ENCODE measurements around the gene SPATA31E1.
"Not testable (repeated sequence)": the region's sequence is repeated elsewhere in the genome, so short reads cannot be mapped to it uniquely, and the experiment has no call there.

The SPATA31E1 gene

DNA sequence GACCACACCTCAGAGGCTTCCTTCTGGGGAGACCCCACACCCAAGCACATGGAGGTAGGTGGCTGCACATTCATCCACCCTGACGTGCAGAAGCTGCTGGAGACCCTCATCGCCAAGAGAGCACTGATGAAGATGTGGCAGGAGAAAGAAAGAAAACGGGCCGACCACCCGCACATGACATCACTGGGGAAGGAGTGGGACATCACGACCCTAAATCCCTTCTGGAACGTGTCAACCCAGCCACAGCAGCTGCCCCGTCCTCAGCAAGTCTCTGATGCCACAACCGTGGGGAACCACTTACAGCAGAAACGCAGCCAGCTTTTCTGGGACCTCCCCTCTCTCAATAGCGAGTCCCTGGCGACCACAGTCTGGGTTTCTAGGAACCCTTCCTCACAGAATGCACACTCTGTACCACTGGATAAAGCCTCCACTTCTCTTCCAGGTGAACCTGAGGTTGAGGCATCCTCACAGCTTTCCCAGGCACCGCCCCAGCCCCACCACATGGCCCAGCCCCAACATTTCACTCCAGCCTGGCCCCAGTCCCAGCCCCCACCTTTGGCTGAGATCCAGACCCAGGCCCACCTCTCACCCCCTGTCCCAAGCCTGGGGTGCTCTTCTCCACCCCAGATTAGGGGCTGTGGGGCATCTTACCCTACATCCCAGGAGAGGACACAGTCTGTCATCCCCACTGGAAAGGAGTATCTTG is 3.0 kb downstream of the SPATA31E1 start:
- DNase-seq (ENCODE audit: low read depth, low spot score) = no peak

DNA sequence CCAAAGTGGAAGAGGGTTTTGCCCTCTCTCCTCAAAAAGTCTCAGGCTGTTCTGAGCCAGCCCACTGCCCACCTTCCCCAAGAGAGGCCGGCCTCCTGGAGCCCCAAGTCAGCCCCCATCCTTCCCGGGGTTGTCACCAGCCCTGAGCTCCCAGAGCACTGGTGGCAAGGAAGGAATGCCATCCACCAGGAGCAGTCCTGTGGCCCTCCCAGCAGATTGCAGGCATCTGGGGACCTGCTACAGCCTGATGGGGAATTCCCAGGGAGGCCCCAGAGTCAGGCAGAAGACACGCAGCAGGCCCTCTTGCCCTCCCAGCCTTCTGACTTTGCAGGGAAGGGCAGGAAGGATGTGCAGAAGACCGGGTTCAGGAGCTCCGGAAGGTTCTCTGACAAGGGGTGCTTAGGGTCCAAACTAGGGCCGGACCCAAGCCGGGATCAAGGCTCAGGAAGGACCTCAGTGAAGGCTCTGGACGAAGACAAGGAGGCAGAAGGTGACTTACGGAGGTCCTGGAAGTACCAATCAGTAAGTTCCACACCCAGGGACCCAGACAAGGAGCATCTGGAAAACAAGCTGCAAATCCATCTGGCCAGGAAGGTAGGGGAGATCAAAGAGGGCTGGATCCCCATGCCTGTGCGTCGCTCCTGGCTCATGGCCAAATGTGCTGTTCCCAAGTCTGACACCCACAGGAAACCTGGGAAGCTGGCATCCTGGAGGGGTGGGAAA is 3.7 kb downstream of the SPATA31E1 start:
- no peak for DNase-seq (ENCODE audit: low read depth, low spot score)

DNA sequence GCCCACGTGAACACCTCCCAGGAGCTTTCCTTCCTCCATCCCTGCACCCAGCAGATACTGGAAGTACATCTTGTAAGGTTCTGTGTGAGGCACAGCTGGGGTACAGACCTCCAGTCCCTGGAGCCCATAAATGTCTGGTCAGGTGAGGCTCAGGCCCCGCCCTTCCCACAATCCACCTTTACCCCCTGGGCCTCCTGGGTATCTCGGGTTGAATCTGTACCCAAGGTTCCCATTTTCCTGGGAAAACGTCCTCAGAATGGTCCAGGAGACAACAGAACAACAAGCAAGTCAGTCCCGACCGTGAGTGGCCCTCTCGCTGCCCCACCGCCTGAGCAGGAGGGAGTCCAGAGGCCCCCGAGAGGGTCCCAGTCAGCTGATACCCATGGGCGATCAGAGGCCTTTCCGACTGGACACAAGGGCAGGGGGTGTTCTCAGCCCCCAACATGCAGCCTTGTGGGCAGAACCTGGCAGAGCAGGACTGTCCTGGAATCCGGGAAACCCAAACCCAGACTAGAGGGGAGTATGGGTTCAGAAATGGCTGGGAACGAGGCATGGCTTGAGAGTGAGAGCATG is 4.3 kb downstream of the SPATA31E1 start:
- DNase-seq (ENCODE audit: low read depth, low spot score) = no peak

DNA sequence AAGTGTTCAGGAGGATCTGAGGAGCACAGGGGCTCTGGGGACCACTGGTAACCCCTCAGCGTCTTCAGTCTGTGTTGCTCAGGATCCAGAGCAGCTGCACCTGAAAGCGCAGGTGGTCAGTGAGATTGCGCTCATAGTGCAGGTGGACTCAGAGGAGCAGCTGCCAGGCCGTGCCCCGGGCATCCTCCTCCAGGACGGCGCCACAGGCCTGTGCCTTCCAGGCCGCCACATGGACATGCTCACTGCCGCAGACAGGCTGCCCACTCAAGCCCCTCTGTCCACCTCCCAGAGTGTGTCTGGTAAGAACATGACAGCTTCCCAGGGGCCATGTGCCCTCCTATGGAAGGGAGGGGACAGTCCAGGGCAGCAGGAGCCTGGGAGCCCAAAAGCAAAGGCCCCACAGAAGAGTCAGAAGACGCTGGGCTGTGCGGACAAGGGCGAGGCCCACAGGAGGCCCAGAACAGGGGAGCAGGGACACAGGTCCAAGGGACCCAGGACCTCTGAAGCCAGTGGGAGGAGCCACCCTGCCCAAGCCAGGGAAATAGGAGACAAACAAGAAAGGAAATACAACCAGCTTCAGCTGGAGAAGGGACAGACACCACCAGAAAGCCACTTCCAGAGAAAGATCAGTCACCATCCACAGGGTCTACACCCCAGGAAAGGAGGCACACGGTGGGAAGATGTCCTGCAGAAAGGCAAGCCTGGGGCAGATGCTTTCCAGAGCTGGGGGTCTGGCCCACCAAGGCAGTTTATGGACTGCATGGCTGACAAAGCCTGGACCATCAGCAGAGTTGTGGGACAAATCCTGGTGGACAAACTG is 5.2 kb downstream of the SPATA31E1 start:
- no peak for DNase-seq (ENCODE audit: low read depth, low spot score)

DNA sequence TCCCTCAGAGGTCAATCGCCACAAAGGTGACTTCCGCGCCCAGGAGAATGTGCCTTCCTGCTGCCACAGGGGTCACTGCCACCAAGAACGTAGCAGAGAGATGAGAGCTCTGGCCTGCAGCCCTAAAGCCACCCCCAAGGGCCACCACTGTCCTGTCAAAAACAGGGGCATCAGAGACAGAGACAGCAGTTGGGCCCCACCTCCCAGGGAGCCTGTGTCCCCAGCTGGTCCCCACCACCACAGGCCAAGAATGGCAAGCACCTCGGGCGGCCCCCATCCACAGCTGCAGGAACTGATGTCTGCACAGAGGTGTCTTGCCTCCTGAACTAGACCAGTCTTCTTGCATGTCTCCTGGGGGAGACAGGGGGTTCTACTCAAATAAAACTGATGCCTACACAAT is 5.8 kb downstream of the SPATA31E1 start:
- no peak for DNase-seq (ENCODE audit: low read depth, low spot score)

DNA sequence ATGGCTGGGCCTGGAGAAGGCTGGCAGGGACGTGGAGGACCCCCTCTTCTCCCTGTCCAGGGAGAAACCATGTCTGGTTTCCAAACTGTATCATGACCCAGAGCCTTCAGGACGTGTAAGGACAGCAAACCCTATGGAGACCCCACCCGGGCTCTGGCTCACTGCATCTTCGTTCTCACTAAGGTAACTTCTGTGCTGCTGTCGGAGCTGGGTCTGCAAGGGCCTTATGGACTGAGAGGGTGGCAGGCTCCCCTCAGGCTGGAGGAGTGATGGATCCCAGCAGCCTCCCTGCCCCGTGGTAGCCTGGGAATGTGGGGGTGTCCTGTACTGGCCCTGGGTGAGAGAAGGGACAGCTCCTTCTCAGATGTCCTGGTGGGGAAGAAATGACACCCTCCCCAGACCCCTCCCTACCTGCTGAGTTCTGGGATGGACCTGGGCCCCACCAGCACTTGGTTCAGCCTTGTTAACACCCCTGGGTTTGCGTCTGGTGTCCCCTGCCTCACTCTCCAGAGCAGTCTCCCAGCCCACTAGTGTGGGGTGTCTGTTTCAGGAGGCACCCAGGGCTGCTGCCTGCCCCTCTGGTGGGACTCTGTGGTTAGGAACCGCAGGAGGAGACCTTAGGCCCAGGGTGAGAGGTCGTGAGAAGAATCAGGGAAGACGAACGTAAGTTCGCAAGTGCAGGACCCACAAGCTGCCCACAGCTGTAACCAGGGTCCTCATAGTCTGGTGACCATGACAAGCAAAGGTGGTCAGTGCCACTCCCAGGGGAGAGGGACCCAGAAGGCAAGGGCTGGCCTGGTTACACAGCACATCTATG is 6.6 kb downstream of the SPATA31E1 start:
- no peak for DNase-seq (ENCODE audit: low read depth, low spot score)

DNA sequence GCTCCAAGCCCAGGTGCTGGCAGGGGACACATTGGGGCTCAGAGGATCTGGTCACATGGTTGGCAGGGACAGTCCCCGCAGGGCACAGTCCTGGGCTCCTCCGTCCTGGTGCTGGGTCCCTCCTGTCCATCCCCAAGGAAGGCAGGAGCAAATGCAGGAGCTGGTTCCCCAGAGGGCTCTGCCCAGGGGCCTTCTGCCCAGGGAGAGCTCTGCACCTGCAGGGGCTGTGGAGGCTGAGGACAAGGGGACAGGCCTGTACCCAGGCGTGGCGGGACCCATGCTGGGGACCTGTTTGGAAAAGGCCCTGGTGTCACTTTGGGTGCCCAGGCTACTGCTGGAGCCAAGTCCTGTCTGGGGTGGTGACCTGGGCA is 7.2 kb downstream of the SPATA31E1 start:
- no peak for DNase-seq (ENCODE audit: low read depth, low spot score)

DNA sequence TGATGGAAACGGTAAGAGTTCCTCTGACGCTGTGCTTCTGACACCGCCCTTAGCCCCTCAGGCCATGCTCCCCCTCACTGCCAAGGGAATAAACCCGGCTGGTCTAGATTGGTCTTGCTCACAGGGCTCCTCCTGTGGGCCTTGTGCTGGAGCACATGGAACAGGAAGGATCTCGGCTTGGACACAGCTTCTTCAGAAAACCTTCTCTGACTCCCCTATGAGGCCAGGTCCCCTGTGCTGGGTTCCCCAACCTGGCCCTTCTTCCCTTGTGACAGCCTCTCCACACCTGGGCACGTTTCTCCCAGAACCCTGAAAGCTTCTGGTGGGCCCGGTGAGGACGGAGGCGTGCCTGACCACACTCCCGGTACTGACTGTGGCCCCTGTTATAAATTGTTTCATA is 8.2 kb downstream of the SPATA31E1 start:
- DNase-seq (ENCODE audit: low read depth, low spot score) = no peak

DNA sequence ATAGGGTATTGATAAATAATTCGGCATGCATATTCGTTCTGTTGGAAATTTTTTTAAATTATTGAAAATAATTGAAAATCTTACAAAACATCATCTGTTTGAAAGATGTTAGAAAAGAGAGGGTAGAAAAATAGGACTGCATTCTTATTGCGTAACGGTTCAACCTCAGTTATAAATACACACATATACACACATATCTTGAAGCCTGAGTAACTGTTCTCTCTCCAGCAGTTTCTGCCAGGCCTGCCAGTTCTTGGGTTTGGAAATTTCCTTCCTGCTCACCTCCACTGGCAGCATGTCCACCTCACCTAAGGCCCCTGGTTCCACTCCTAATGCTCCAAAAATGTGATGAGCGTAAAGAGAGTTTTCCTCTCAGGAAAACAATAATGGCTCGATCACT is 9.1 kb downstream of the SPATA31E1 start:
- DNase-seq (ENCODE audit: low read depth, low spot score) = no peak

DNA sequence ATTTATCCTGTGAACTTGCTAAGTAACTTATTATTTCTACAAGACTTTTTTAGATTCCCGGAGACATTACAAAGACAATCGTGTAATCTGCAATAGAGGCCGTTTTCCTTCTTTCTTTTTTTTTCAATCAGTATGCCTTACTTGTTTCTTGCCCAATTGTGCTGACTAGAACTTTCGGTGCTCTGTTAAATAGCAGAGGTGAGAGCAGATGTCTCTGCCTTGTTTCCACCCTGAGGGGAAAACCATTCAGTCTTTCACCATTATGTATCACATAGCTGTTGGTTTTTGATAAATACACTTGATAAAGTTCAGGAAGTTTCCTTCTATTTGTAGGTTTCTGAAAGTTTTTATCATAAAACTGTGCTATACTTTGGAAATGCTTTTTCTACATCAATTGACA is 10.3 kb downstream of the SPATA31E1 start:
- no peak for DNase-seq (ENCODE audit: low read depth, low spot score)

DNA sequence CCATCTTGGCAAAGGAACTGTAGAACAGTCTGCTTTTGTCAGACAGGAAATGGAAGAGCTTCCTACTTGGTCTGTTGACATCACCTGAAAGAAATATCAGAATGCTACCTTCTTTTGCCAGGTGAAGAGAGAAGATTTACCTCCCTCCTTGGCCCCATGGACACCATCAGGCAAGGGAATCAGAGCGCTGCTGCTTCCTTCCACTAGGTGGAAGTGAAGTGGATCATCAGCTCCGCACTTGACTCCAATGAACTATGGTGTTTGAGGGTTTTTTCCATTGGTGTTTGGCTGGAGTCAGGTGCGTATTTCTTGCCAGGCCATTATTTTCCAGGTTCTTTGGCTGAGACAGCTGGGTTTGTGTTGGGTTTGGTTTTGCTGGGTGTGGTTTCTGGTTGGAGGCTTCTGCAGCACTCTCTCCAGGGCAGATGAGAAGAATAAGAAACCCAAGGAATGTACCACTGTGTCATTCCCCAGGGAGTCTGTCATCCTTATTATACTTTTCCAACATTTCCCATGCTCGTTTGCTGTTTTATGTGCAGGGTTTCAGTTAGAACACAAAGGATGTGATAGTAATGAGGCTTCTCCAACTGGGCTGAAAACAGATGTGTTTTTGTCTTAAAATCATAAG is 12.4 kb downstream of the SPATA31E1 start:
- no peak for DNase-seq (ENCODE audit: low read depth, low spot score)

DNA sequence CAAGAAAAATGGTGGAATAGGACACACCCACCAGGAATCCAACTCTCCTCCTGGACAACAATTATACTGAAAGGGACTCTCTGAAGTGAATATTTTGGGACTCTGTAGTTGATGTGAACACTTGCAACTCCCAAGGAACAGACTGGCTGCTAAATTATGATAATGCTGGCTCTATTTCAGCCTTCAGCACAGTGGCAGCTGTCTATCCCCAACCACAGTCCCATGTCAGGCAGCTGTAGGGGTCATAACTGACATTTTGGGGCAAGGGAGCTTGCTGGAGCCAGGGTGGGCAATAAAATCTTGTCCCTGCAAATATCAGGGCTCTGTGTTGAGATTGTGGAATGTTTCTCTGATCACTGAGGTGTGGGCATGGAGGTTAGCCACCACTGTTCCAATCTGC is 14.2 kb downstream of the SPATA31E1 start:
- no peak for DNase-seq (ENCODE audit: low read depth, low spot score)

DNA sequence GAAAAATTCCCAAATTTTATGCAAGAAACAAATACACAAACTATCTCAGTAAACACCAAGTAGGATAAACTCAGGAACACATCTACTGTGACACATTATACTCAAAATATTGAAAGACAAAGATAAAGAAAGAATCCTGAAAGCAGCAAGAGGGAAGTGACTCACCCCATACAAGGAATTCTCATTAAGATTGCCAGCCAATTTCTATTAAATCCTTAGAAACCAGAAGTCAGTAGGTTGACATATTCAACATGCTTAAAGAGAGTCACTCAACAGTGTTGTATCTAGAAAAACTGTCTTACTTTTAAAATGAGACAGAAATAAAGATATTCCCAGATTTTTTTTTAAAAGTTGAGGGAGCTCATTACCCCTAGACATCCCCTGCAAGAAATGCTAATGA is 15.5 kb downstream of the SPATA31E1 start:
- DNase-seq (ENCODE audit: low read depth, low spot score) = no peak

DNA sequence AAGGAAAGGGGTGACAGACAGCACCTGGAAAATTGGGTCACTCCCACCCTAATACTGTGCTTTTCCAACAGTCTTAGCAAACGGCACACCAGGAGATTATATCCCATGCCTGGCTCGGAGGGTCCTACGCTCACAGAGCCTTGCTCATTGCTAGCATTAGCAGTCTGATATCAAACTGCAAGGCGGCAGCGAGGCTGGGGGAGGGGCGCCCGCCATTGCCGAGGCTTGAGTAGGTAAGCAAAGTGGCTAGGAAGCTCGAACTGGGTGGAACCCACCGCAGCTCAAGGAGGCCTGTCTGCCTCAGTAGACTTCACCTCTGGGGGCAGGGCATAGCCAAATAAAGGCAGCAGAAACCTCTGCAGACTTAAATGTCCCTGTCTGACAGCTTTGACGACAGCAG is 19.7 kb downstream of the SPATA31E1 start:
- DNase-seq (ENCODE audit: low read depth, low spot score) = not testable (repeated sequence)

DNA sequence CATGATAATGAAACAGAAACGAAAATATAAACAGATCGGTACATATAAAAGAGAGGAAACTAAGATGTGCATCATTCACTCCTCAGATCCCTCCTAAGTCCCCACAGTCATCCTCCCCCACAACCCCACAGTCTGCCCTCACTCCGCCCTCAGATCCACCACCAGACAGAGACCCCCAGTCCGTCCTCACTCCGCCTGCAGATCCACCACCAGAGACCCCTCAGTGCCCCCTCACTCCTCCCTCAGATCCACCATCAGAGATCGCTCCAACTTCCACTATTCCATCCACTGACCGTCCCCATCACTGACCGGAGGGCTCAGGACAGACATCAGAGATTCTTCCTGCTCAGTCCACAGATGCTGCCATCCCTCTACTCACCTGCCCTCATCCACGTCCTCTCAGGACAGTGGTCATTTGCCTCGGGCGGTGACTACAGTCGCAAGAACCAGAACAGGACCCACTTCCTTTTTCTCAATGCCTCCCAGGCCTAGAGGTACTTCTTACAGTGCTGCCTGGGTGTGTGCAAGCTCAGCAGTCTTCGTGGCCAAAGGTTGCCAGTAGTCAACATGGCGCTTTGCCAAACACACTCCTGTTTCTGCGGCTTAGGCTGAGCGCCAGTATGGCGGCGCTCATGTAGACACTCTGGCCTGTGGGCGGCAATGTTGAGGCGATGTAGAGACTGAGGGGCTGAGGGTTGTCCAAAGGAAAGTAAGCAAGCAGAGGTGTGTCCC is 26.8 kb downstream of the SPATA31E1 start:
- no peak for DNase-seq (ENCODE audit: low read depth, low spot score)

DNA sequence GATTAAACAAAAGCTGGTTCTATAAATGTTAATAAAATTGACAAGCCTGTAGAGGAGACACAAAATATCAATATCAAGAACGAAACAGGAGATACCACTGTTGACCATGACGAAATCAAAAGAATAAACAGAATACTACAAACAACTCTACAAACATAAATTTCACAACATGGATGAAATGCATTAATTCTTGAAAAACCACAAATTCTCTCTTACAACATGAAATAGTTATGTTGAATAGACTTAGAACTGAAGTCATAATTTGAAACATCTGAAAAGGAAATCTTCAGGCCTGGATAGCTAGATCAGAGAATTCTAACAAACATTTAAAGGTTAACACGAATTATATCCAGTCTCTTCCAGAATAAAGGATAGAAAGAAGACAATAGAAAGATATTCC is 28.1 kb downstream of the SPATA31E1 start:
- DNase-seq (ENCODE audit: low read depth, low spot score) = no peak

DNA sequence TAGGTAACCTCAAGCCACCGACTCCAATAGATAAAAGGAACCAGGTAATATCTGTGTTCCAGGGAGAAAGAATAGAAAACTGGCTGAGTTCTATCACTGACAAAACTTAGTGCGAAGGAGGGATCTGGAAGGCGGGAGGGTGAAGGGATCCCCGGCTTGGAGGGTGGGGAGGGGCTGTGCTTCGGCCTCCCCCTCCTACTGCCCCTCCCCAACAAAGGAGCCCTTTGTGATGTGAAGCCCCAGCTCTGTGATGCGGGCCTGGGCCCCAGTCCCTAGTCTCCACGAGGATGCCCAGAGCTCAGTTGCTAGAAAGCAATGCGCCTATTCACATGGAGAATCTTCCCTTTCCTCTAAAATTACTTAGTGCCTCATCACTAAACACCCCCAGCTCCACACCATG is 35.0 kb downstream of the SPATA31E1 start, which contains the start of gene SPATA31C1:
TSS of gene SPATA31C1 (plus strand) at position 301 of the 400 bp plus-strand sequence.
- not testable (repeated sequence) for DNase-seq (ENCODE audit: low read depth, low spot score)

DNA sequence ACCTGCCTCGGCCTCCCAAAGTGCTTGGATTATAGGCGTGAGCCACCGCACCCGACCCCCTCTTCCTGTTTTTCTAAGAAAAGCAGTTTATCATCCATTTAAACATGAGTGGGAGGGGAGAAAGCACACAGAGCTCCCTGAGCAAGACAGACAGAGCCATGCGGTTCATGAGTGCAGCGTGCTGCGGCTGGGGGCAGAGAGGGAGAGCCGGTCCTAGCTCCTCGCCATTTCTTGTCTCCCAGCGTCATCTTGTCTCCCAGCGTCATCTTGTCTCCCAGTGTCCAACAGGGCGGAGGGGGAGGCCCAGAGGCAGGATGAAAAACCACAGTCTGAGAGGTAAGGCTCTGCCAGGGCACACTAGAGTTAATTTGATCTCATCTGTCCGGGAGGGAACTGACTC is 36.3 kb downstream of the SPATA31E1 start:
- not testable (repeated sequence) for DNase-seq (ENCODE audit: low read depth, low spot score)

DNA sequence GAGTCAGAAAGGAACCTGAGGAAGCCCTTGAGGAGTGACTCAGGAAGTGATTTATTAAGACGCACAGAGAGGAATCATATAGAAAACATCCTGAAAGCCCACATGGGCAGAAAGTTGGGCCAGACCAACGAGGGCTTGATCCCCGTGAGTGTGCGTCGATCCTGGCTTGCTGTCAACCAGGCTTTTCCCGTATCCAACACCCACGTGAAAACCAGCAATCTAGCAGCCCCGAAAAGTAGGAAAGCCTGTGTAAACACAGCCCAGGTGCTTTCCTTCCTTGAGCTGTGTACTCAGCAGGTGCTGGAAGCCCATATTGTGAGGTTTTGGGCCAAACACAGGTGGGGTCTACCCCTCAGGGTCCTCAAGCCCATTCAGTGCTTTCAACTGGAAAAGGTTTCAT is 38.9 kb downstream of the SPATA31E1 start:
- not testable (repeated sequence) for DNase-seq (ENCODE audit: low read depth, low spot score)

DNA sequence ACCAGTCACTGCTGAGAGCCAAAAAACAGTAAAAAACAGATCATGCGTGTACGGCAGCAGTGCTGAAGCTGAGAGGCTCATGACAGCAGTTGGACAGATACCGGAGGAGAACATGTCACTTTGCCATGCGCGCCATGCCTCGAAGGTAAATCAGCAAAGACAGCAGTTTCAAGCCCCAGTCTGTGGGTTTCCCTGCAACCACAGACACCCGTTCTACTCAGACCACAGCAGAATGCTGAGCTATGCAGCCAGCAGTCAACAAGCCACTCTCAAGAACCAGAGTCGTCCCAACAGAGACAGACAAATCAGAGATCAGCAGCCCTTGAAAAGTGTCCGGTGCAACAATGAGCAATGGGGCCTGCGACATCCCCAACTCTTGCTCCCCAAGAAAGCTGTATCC is 40.3 kb downstream of the SPATA31E1 start:
- DNase-seq (ENCODE audit: low read depth, low spot score) = not testable (repeated sequence)
